Activated CD4-positive, alpha-beta T cell treated with anti-CD3 and anti-CD28 coated beads, Interleukin-2, amount 10 ng/mL, durations not matched to agents 7 days and 5 days (primary cell): ENCODE measurements around the gene SLCO3A1. TPM values are rescaled to one million over a fixed set of nuclear protein-coding genes. Genes with fewer than 3 reads are reported as not detected.

Source experiments
- CTCF ChIA-PET: fragments of 350-600 bp; sonication (Branson Sonifier 250); formaldehyde crosslinking; loops from one replicate; lab custom pipeline; 2021; ENCODE audit warnings: antibody characterized with exemption; lab: Charles Lee
- POLR2A ChIA-PET: fragments of 350-600 bp; sonication (Branson Sonifier 250); formaldehyde crosslinking; loops from one replicate; lab custom pipeline; 2021; ENCODE audit warnings: antibody characterized with exemption; lab: Charles Lee
- DNase-seq: peaks from one replicate; pipeline ENCODE4 v3.0.0-alpha.2; 2020
- H3K27ac Mint-ChIP-seq: one replicate; pipeline ENCODE4 v1.8.0; 2021; ENCODE audit warnings: mild to moderate bottlenecking, moderate library complexity, mixed read lengths
- H3K27me3 Mint-ChIP-seq: one replicate; pipeline ENCODE4 v1.8.0; 2021; ENCODE audit warnings: mixed read lengths
- H3K36me3 Mint-ChIP-seq: one replicate; pipeline ENCODE4 v1.8.0; 2021; ENCODE audit warnings: low read depth, mixed read lengths
- H3K4me1 Mint-ChIP-seq: one replicate; pipeline ENCODE4 v1.8.0; 2021; ENCODE audit warnings: mixed read lengths
- H3K4me3 Mint-ChIP-seq: one replicate; pipeline ENCODE4 v1.8.0; 2021; ENCODE audit warnings: mild to moderate bottlenecking, moderate library complexity, mixed read lengths
- H3K9me3 Mint-ChIP-seq: one replicate; pipeline ENCODE4 v1.8.0; 2021; ENCODE audit warnings: mixed read lengths
- total RNA-seq, 2 experiments: library from RNA; stranded (reverse); gene quantifications; one replicate each; pipeline ENCODE4 v1.2.3, GENCODE V29; 2021

Gene SLCO3A1
- total RNA-seq, 2 experiments from 2014 or later: 41.8 to 46.8 TPM

DNA sequence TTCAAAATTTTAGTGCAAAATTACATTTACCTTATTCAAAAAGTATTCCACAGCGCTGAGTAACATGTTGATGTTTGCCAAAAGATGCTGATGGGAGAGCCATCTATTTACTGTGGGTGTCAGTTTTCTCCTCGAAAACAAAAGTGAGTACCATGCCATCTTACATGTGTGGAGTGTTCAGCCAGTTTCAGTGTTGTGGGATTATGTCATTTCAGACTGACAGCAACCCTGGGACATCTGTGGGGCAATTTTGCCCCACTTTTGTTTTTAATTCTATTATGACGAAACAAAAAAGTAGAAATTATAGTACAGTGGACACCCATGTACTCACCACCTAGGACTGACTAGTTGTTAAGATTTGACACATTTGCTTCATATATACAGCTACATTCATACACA is 19.6 kb downstream of the SLCO3A1 start:
- DNase-seq: no peak
- H3K9me3 Mint-ChIP-seq: peaks cover 10% of the 10 kb centered on the region
- H3K27ac Mint-ChIP-seq: no peak overlapping the region
- POLR2A ChIA-PET: no interaction called here
- H3K27me3 Mint-ChIP-seq: no peaks in the 10 kb centered on the region
- no peak overlapping the region for H3K4me3 Mint-ChIP-seq
- H3K36me3 Mint-ChIP-seq: peaks cover 33% of the 10 kb centered on the region
- CTCF ChIA-PET: no interaction called here
- peaks cover 47% of the 10 kb centered on the region for H3K4me1 Mint-ChIP-seq

DNA sequence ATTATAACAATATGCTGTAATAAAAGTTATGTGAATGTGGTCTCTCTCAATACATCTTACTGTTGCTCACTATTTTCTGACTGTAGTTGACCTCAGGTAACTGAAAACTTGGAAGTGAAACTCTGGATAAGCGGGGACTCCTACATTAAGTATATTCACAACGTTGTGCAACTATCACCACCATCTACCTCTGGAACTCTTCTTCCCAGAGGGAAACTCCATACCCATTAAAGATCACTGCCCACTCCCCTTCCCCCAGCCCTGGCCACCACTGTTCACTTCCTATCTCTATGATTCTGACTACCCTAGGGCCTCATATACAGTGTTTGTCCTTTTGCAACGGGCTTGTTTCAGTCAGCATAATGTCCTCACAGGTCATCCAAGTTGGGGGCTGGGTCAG is 20.7 kb downstream of the SLCO3A1 start:
- Mint-ChIP-seq H3K9me3 (peaks cover 10% of the 10 kb centered on the region), H3K27me3 (no peaks in the 10 kb centered on the region), H3K27ac (no peak overlapping the region), H3K4me3 (no peak overlapping the region), H3K36me3 (peaks cover 30% of the 10 kb centered on the region), H3K4me1 (peaks cover 41% of the 10 kb centered on the region)
- ChIA-PET CTCF (no interaction called here), POLR2A (no interaction called here)
- DNase-seq: no peak

DNA sequence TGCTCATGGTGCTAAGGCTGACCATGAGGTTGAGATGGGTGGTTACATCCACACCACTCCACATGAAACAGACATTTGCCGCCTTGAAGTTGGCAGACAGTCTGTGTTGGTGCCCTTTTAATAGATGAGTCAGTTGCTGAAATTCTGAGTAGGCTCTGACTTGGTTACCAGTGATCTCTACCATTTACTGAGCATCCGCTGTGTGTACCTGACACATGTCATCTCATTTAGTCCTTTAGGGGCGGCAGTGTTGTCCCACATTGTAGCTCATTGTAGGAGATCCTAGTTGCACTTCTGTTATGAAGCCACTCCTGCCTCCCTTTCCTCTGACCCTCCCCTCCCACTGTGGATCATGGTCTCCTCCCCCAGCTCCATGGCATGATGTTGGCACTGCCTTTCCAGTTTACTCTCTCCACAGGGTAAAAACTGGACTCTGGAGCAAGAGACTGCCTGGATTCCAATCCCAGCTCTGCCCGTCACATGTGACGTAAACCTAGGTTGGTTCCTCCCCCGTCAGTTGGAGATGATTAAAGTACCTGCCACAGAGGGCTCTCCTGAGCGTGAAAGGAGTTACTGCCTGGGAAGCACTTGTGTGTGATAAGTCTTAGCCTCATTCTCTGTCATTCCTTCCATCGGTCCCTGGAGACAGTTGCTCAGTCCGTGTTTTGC is 21.6 kb downstream of the SLCO3A1 start:
- DNase-seq: no peak
- H3K27ac Mint-ChIP-seq: no peak overlapping the region
- H3K4me1 Mint-ChIP-seq: peaks cover 33% of the 10 kb centered on the region
- peaks cover 4% of the 10 kb centered on the region for H3K9me3 Mint-ChIP-seq
- CTCF ChIA-PET: interaction anchor here (0.6 kb wide), 1 partner anchor 9 kb away, joined by 3 read pairs; no protein-coding TSS in a partner anchor
- H3K4me3 Mint-ChIP-seq: no peak overlapping the region
- POLR2A ChIA-PET: no interaction called here
- H3K27me3 Mint-ChIP-seq: no peaks in the 10 kb centered on the region
- H3K36me3 Mint-ChIP-seq: peaks cover 26% of the 10 kb centered on the region

DNA sequence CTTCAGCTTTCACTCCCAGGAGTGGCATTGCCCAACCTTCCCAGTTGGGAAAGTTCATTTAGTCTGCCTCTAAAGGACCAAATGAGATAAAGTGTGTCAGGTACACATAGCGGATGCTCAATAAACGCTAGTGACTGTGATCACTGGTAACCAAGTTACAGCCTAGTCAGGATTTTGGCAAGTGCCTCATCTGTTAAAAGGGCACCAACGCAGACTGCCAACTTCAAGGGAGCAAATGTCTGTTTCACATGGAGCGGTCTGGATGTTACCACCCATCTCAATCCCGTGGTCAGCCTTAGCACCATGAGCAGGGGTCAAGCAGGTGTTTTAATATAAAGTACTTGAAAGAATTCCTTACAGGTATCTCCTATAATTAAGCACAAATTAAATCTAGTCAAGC is 22.7 kb downstream of the SLCO3A1 start:
- no peaks in the 10 kb centered on the region for H3K9me3 Mint-ChIP-seq
- peaks cover 17% of the 10 kb centered on the region for H3K36me3 Mint-ChIP-seq
- H3K4me3 Mint-ChIP-seq: no peak overlapping the region
- H3K4me1 Mint-ChIP-seq: peaks cover 32% of the 10 kb centered on the region
- DNase-seq: no peak
- H3K27ac Mint-ChIP-seq: no peak overlapping the region
- no peaks in the 10 kb centered on the region for H3K27me3 Mint-ChIP-seq
- ChIA-PET POLR2A (no interaction called here), CTCF (interaction anchor here (0.6 kb wide), 1 partner anchor 8 kb away, joined by 3 read pairs; no protein-coding TSS in a partner anchor)

DNA sequence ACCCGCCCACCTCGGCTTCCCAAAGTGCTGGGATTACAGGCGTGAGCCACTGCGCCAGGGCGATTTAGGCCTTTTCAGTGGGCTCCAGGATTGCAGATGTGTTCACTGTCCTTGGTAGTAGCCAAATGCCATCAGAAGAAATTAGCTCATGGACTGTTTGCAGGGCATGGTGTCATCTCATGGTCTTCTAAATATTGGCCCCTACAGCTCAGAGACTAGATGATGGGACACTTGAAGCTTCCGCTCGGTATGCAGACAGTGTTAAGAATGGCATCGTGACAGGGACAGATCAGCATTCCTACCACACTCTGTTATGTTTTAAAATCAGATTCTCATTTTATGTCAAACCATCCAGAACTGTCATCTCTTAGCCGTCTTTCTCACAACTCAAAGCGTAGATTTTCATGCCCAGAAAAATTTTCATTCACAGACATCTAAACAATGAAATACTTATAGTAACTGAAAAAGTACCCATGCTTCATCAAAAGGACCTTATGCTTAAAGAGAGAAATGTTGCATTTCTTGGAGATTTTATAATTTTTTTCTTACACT is 24.9 kb downstream of the SLCO3A1 start:
- Mint-ChIP-seq H3K9me3 (no peaks in the 10 kb centered on the region), H3K27ac (no peak overlapping the region), H3K4me1 (peaks cover 21% of the 10 kb centered on the region), H3K27me3 (no peaks in the 10 kb centered on the region), H3K36me3 (peaks cover 13% of the 10 kb centered on the region), H3K4me3 (no peak overlapping the region)
- ChIA-PET POLR2A (no interaction called here), CTCF (no interaction called here)
- DNase-seq: no peak

DNA sequence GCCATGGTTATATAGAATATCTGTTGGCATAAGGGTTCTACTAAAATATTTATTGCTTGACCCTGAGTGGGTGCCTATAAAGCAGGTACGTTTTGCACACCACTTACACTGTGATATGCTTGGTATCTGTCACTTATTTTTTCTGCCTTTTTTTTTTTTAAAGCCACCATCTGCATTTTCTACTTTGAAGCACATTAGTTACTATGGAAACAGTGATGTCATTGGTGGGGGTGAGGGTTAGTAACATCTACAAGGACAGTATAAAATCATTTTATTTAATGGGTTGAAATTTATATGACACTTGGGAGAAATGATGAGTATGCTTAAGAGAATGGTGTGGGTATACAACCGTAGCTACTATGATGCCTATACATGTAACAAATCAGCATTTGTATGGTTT is 25.6 kb downstream of the SLCO3A1 start:
- ChIA-PET CTCF (interaction anchor here (1.4 kb wide), 1 partner anchor 10 kb away, joined by 3 read pairs; no protein-coding TSS in a partner anchor), POLR2A (no interaction called here)
- no peak for DNase-seq
- Mint-ChIP-seq H3K36me3 (peaks cover 9% of the 10 kb centered on the region), H3K4me1 (peaks cover 18% of the 10 kb centered on the region), H3K9me3 (no peaks in the 10 kb centered on the region), H3K4me3 (no peak overlapping the region), H3K27ac (no peak overlapping the region), H3K27me3 (no peaks in the 10 kb centered on the region)

DNA sequence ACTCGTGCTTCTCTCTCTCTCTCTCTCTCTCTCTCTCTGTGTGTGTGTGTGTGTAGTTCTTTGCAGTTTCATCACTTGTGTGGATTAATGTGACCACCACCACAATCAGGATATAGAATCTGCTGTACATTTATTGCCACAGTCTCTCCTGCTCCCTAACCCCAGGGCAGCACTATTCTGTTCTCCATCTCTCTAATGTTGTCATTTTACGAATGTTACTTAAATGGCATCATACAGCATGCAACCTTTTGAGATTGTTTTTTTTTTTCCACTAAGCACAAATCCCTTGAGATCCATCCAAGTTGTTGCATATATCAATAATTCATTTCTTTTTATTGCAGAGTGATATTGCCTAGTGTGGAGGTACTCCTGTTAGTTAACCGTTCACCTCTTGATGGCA is 26.9 kb downstream of the SLCO3A1 start:
- ChIA-PET POLR2A (no interaction called here), CTCF (interaction anchor here (0.8 kb wide), 1 partner anchor 31 kb away, joined by 4 read pairs; no protein-coding TSS in a partner anchor)
- Mint-ChIP-seq H3K36me3 (peaks cover 6% of the 10 kb centered on the region), H3K4me1 (peaks cover 12% of the 10 kb centered on the region), H3K9me3 (no peaks in the 10 kb centered on the region), H3K27me3 (no peaks in the 10 kb centered on the region), H3K27ac (no peak overlapping the region), H3K4me3 (no peak overlapping the region)
- DNase-seq: no peak

DNA sequence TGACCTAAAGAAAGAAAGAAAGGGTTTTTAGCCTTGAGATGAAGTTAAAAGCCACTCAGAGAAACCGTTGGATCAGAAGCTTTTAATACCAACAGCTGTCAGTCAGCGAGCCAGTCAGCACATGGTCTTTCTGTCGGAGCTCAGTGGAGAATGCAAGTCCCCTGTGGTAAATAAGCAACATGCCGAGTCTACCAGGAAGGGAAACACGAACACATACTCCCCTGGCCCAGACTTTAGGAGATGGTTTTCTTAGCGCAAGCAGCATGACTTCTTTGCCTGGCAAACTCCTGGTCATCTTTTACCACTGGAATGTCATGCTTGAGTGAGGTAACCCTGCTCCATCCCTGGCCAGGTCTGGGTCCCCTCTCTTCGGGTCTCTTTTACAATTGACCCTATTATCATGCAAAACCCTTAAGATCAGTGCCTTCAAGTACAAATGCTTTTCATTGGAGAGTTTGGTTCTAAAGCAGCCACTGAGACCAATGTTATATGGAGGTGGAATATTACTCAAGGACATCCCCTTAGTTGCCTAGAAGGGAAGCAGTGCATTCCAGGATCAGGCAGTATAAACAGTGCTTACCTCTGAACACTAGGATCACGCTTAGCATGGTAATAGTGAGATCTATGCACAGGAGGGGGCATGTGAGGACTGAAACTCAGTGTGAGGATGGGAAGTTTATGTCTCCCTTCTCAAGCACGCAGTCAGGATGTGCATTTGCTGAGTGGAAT is 28.2 kb downstream of the SLCO3A1 start:
- Mint-ChIP-seq H3K27me3 (no peaks in the 10 kb centered on the region), H3K36me3 (peaks cover 7% of the 10 kb centered on the region), H3K9me3 (no peaks in the 10 kb centered on the region), H3K4me1 (peaks cover 15% of the 10 kb centered on the region), H3K27ac (no peak overlapping the region), H3K4me3 (no peak overlapping the region)
- no peak for DNase-seq
- ChIA-PET POLR2A (no interaction called here), CTCF (interaction anchor here (2.0 kb wide), 1 partner anchor 11 kb away, joined by 5 read pairs; no protein-coding TSS in a partner anchor)

DNA sequence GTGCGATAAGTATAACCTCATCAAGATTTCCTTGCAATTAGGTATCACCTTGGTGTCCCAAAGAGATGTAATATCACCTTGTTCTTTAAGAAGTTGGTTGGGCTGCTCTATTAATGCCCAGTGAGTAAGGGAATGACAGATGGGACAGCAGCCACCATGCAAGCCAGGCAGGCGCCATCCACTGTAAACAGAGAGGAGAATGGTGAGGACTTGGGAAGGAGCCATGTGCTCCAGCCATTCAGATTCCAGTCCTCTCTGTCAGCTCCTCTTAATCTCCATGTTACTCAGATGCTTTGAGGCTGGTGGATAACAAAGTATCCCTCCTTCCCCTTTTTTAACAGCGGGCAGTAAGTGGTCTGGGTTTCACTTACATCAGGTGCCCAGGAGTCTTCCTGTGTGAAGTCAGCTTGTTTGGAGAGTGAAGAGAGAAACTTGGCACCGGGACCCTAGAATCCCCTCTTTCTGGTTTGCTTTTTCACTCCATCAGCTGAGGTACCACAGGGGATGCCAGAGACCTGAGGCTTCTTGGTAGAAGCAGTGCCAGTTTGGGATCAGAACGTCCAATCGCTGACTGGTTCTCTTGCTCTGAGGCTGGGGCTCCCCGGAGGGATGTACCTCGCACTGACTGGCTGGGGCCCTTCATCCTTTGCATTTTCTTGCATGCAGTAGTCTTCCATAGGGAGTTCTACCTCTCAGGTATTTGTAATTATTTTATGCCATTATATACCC is 29.5 kb downstream of the SLCO3A1 start:
- no peak overlapping the region for H3K4me3 Mint-ChIP-seq
- ChIA-PET POLR2A (no interaction called here), CTCF (interaction anchor here (2.0 kb wide), 1 partner anchor 10 kb away, joined by 5 read pairs; no protein-coding TSS in a partner anchor)
- H3K36me3 Mint-ChIP-seq: peaks cover 2% of the 10 kb centered on the region
- H3K4me1 Mint-ChIP-seq: peaks cover 18% of the 10 kb centered on the region
- no peaks in the 10 kb centered on the region for H3K27me3 Mint-ChIP-seq
- H3K9me3 Mint-ChIP-seq: no peaks in the 10 kb centered on the region
- DNase-seq: no peak
- no peak overlapping the region for H3K27ac Mint-ChIP-seq

DNA sequence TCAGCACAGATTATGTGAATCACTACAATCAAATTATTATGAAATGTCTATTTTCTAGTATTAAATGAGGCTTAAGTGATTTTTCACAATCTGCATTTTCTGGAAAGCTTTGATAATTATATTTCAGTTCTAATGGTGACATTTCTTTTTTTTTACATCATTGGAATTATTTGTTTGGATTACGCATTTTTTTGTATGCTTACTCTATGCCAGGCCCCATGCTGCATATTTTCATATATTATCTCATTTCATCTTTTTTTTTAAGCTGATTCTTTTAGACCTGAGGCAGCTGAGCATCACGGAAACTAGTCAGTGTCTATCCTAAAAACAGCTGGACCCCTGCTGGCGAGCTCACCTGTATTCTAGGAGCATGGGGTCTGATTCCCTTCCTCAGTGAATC is 31.1 kb downstream of the SLCO3A1 start:
- H3K27ac Mint-ChIP-seq: no peak overlapping the region
- CTCF ChIA-PET: no interaction called here
- peaks cover 2% of the 10 kb centered on the region for H3K36me3 Mint-ChIP-seq

DNA sequence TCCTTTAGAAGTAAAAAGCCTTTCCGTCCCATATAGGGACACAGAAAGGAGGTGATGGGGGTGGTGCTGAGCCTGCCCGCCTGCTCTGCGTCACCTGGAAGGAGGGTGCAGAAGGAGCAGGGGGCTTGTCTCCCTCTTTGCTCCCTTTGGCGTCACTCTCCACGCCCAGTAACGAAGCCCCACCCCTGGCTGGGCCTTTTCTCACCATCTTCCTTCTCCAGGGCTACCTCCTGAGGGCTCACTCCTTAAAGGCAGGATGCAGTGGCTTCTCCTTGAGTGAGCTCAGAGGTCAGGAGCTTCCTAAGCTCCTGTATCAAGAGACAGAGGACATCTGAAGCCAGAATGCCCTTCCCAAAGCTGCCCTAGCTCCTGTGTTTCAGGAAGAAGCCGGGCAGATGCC is 31.5 kb downstream of the SLCO3A1 start:
- no peak overlapping the region for H3K27ac Mint-ChIP-seq
- H3K36me3 Mint-ChIP-seq: peaks cover 2% of the 10 kb centered on the region
- no peak for DNase-seq
- H3K9me3 Mint-ChIP-seq: no peaks in the 10 kb centered on the region
- ChIA-PET POLR2A (no interaction called here), CTCF (no interaction called here)
- no peaks in the 10 kb centered on the region for H3K27me3 Mint-ChIP-seq
- peaks cover 18% of the 10 kb centered on the region for H3K4me1 Mint-ChIP-seq
- no peak overlapping the region for H3K4me3 Mint-ChIP-seq

More for the DNA sequence above, 31.1 kb downstream of the SLCO3A1 start:
- peaks cover 18% of the 10 kb centered on the region for H3K4me1 Mint-ChIP-seq
- no peak for DNase-seq
- no peaks in the 10 kb centered on the region for H3K27me3 Mint-ChIP-seq
- H3K4me3 Mint-ChIP-seq: no peak overlapping the region
- POLR2A ChIA-PET: no interaction called here
- no peaks in the 10 kb centered on the region for H3K9me3 Mint-ChIP-seq

DNA sequence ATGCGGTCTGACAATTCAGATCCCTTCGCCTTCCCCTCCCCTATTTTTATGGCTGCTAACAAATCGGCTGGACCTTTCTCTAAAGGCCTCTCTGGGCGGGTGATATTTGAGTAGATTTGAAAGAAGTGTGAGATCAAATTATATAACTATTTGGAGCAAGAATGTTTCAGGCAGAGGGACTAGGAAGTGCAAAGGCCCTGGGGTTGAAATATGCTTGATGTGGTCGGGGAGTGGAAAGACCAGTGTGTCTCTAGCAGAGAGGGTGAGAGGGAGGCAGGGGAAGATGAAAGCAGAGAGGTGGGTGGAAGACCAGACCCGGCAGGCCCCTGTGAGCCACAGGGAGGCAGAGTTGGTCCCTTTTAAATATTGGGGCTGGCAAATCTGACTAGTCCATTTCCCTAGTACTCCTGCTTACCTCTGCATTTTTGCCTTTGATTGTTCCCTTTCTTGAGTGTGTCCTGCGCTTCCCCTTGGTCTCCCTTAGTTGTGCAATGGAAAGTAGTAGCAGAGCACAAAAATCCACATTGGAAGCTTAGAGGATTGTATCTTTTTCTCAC is 32.3 kb downstream of the SLCO3A1 start:
- CTCF ChIA-PET: no interaction called here
- DNase-seq: no peak
- H3K27ac Mint-ChIP-seq: no peak overlapping the region
- H3K36me3 Mint-ChIP-seq: peaks cover 5% of the 10 kb centered on the region
- H3K9me3 Mint-ChIP-seq: no peaks in the 10 kb centered on the region
- H3K4me1 Mint-ChIP-seq: peaks cover 14% of the 10 kb centered on the region
- H3K4me3 Mint-ChIP-seq: no peak overlapping the region
- H3K27me3 Mint-ChIP-seq: no peaks in the 10 kb centered on the region
- POLR2A ChIA-PET: no interaction called here
